HG02870 (cell line): ENCODE data around the gene MVD.

Experiments
- ATAC-seq: cut with Tn5 transposase; IDR thresholded peaks from one replicate; pipeline ENCODE4 v1.9.1; 2021; ENCODE audit warnings: mild to moderate bottlenecking, moderate library complexity; ENCODE audit not compliant: unreplicated experiment

MVD gene

GRCh38 chr16:88640498-88641247, 22.2 kb downstream of the MVD start:
- ATAC-seq: no peak

GRCh38 chr16:88640039-88640495, 22.8 kb downstream of the MVD start:
- no peak for ATAC-seq

GRCh38 chr16:88639231-88640038, 23.5 kb downstream of the MVD start:
- no peak for ATAC-seq

- no peak for ATAC-seq
Observed at GRCh38 chr16:88638323-88639230, 24.3 kb downstream of the MVD start, which contains the start of gene IL17C. Gene IL17C, plus strand, starts transcription at chr16:88638572. Its CDS starts 70 bp downstream, at chr16:88638642.

- ATAC-seq: no peak
Observed at GRCh38 chr16:88636488-88637265, 26.2 kb downstream of the MVD start.

GRCh38 chr16:88635671-88636319, 27.1 kb downstream of the MVD start:
- ATAC-seq: no peak

GRCh38 chr16:88634994-88635670, 27.8 kb downstream of the MVD start:
- no peak for ATAC-seq

GRCh38 chr16:88634141-88634993, 28.5 kb downstream of the MVD start:
- ATAC-seq: peak; percentile 49

GRCh38 chr16:88633684-88634140, 29.2 kb downstream of the MVD start:
- peak; percentile 14 for ATAC-seq

- no peak for ATAC-seq
Observed at GRCh38 chr16:88632587-88632930, 30.3 kb downstream of the MVD start.

- ATAC-seq: no peak
Observed at GRCh38 chr16:88631920-88632586, 30.8 kb downstream of the MVD start.

GRCh38 chr16:88631384-88631783, 31.5 kb downstream of the MVD start:
- ATAC-seq: no peak

GRCh38 chr16:88630941-88631340, 31.9 kb downstream of the MVD start:
- no peak for ATAC-seq

GRCh38 chr16:88630433-88630832, 32.5 kb downstream of the MVD start:
- no peak for ATAC-seq

GRCh38 chr16:88629835-88630234, 33.1 kb downstream of the MVD start:
- no peak for ATAC-seq

- ATAC-seq: no peak
Observed at GRCh38 chr16:88628512-88628974, 34.3 kb downstream of the MVD start.
